ENCODE measurements around the gene ZNF275. TPM values are rescaled to one million over a fixed set of nuclear protein-coding genes. Genes with fewer than 3 reads are reported as not detected.
"Not testable (repeated sequence)": the region's sequence is repeated elsewhere in the genome, so short reads cannot be mapped to it uniquely, and the experiment has no call there.

The ZNF275 gene
- total and polyA plus RNA-seq, 2 donors from 2014 or later: 4.3 to 11.2 TPM

DNA sequence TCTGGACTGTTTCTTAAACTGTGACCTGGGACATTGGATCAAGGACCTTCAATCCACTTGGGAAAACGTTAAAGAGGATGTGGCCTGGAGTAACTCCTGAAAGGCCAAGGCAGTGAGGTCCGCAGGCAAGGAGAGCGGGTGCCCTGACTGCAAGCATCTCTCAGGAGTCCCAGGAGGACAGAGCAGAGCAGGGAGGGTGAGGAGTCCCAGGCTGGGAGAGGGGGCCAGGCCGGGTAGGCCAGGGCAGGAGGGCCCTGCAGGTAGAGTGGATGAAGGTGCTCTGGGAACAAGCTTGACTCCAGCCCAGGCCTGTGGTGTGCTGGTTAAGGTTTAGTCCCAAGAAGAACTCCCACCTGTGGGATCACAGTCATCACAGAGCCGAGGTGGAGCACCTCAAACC lies 53.4 kb downstream of the ZNF275 start:
- no peak overlapping the region for H3K9ac ChIP-seq (ENCODE audit: low read length in 3 of 3)
- no peak for FAIRE-seq

GRCh38 chrX:153387987-153388721 lies 54.2 kb downstream of the ZNF275 start:
- intact Hi-C loops (cut with DNase I): no loop called here
- no peaks in the 10 kb centered on the region for H3K36me3 ChIP-seq (ENCODE audit: control insufficient read depth in 2 of 3, insufficient read depth in 3 of 3, low read length in 3 of 3)
- no peak overlapping the region for H3K27ac ChIP-seq (ENCODE audit: low read depth in 2 of 2, low read length in 2 of 2)
- FAIRE-seq: no peak
- DNase-seq: no peak
- H3K27me3 ChIP-seq (ENCODE audit: control insufficient read depth, insufficient read depth, low read length): no peaks in the 10 kb centered on the region
- H3K4me3 ChIP-seq (ENCODE audit: low read length in 3 of 3): no peak overlapping the region
- H3K9ac ChIP-seq (ENCODE audit: low read length in 3 of 3): no peak overlapping the region
- H3K9me3 ChIP-seq (ENCODE audit: control insufficient read depth in 2 of 3, insufficient read depth in 1 of 3, low read length in 3 of 3): peaks cover 0 to 6% (median 0%) of the 10 kb centered on the region in 3 donors
- H3K4me1 ChIP-seq (ENCODE audit: control insufficient read depth in 2 of 3, insufficient read depth in 2 of 3, low read depth in 1 of 3, low read length in 3 of 3): no peaks in the 10 kb centered on the region
- no peak for TF ChIP-seq CTCF (IDR thresholded peaks at IDR 0.05; ENCODE audit: borderline replicate concordance, extremely low read depth, insufficient read depth)

More for the DNA sequence above, 53.4 kb downstream of the ZNF275 start:
- Histone ChIP-seq H3K27me3 (ENCODE audit: control insufficient read depth, insufficient read depth, low read length) (no peaks in the 10 kb centered on the region), H3K27ac (ENCODE audit: low read depth in 2 of 2, low read length in 2 of 2) (no peak overlapping the region), H3K36me3 (ENCODE audit: control insufficient read depth in 2 of 3, insufficient read depth in 3 of 3, low read length in 3 of 3) (no peaks in the 10 kb centered on the region), H3K9me3 (ENCODE audit: control insufficient read depth in 2 of 3, insufficient read depth in 1 of 3, low read length in 3 of 3) (peaks cover 0 to 13% (median 0%) of the 10 kb centered on the region in 3 donors), H3K4me3 (ENCODE audit: low read length in 3 of 3) (no peak overlapping the region), H3K4me1 (ENCODE audit: control insufficient read depth in 2 of 3, insufficient read depth in 2 of 3, low read depth in 1 of 3, low read length in 3 of 3) (peaks cover 0 to under 1% (median 0%) of the 10 kb centered on the region in 3 donors)
- no peak for DNase-seq
- intact Hi-C loops (cut with DNase I): no loop called here
- TF ChIP-seq CTCF (IDR thresholded peaks at IDR 0.05; ENCODE audit: borderline replicate concordance, extremely low read depth, insufficient read depth): no peak

DNA sequence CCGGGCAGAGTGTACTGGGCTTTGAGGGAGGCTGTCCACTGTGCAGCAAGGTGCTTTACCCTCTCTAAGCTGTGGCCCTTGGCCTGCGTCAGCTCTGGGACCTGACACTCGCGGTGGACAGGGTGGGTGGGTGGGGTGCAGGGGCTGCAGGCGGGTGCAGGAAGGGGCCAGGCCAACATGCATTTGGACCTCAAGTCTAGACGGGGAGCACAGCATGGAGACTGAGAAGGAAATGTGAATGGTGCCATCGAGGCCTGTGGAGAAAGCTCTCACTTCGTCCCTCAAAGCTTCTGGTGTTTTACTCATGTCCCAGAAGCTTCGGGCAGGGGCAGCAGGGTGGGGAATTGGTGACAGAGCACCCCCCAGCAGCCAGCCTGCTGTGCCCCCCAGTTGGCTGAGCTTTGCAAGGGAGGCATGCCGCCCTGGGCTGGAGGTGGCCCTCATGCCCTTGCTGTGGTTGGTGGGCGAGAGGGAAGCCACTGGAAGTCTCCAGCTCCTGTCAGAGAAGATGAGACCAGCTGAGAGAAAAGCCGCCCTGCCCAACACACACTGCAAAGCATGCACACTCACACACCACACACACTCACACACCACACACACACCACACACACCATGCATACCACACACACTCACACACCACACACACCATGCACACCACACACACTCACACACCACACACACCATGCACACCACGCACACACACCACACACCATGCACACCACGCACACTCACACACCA lies 54.9 kb downstream of the ZNF275 start:
- intact Hi-C loops (cut with DNase I): no loop called here
- no peaks in the 10 kb centered on the region for H3K27me3 ChIP-seq (ENCODE audit: control insufficient read depth, insufficient read depth, low read length)
- H3K9me3 ChIP-seq (ENCODE audit: control insufficient read depth in 2 of 3, insufficient read depth in 1 of 3, low read length in 3 of 3): peaks cover 0 to 6% (median 0%) of the 10 kb centered on the region in 3 donors
- H3K9ac ChIP-seq (ENCODE audit: low read length in 3 of 3): no peak overlapping the region
- H3K4me3 ChIP-seq (ENCODE audit: low read length in 3 of 3): no peak overlapping the region
- H3K27ac ChIP-seq (ENCODE audit: low read depth in 2 of 2, low read length in 2 of 2): no peak overlapping the region
- DNase-seq (no peak), FAIRE-seq (no peak)
- H3K36me3 ChIP-seq (ENCODE audit: control insufficient read depth in 2 of 3, insufficient read depth in 3 of 3, low read length in 3 of 3): no peaks in the 10 kb centered on the region
- TF ChIP-seq CTCF (IDR thresholded peaks at IDR 0.05; ENCODE audit: borderline replicate concordance, extremely low read depth, insufficient read depth): no peak
- no peaks in the 10 kb centered on the region for H3K4me1 ChIP-seq (ENCODE audit: control insufficient read depth in 2 of 3, insufficient read depth in 2 of 3, low read depth in 1 of 3, low read length in 3 of 3)

- H3K27me3 ChIP-seq (ENCODE audit: control insufficient read depth, insufficient read depth, low read length); H3K27ac ChIP-seq (ENCODE audit: low read depth in 2 of 2, low read length in 2 of 2); FAIRE-seq; intact Hi-C loops (cut with DNase I); H3K4me1 ChIP-seq (ENCODE audit: control insufficient read depth in 2 of 3, insufficient read depth in 2 of 3, low read depth in 1 of 3, low read length in 3 of 3); H3K4me3 ChIP-seq (ENCODE audit: low read length in 3 of 3); H3K36me3 ChIP-seq (ENCODE audit: control insufficient read depth in 2 of 3, insufficient read depth in 3 of 3, low read length in 3 of 3); DNase-seq; H3K9me3 ChIP-seq (ENCODE audit: control insufficient read depth in 2 of 3, insufficient read depth in 1 of 3, low read length in 3 of 3); H3K9ac ChIP-seq (ENCODE audit: low read length in 3 of 3): not testable (repeated sequence)
Observed at GRCh38 chrX:153389460-153389768, 55.5 kb downstream of the ZNF275 start.

Measured in kidney (tissue), 14 donors.